ENCODE results near the gene MYO1E. TPM values are rescaled to one million over a fixed set of nuclear protein-coding genes. Genes with fewer than 3 reads are reported as not detected.

Gene MYO1E
- polyA plus RNA-seq, 12 donors: 33.5 to 50.6 (median 39.9) TPM; not detected in 1

DNA sequence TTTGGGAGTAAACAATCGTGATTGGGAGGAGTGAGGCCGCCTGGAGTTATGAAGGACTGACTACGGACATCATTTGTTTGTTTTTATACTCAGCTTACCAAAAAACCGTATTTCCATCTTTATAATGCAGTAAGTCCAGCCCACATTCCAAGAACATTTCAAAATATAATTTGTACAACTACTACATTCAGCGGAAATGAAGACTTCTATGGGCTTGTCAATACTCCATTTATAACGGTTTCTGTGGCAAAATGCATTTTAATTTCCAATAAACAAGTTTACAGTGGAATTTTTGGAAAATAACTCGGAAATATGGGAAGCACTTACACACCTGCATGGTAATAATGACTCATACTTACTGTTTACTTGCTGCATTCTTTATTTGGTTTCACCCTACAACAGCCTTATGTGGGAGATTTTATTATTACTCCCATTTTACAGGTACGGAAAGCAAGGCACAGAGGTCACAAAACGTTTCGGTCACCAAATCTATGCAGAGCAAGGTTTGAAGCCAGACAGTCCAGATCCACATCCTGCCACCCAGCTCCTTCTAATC lies 103.7 kb downstream of the MYO1E start:
- DNase-seq: no peak

- no peak for DNase-seq
Measured at GRCh38 chr15:59268168-59268851, 104.4 kb downstream of the MYO1E start.

DNA sequence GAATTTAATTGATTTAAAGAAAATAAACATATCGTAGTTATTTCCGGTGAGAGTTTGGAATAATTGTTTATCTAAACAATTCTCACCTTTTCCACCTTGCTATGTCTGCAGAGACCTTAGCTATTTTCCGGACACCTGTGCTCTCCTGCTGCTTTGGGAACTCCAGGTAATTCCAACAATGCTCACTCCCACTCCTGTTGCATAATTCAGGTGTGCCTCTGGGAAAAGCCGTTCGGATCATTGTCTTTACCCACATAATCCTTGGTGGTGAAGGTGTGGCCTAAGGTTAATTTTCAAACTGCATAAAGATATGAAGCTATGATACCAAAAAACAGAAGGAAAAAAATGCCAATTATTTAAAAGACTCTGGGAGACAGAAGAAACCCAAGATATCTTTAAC lies 106.6 kb downstream of the MYO1E start:
- DNase-seq: no peak

GRCh38 chr15:59262316-59262715 lies 110.4 kb downstream of the MYO1E start:
- no peak for DNase-seq

GRCh38 chr15:59260090-59260489 lies 112.6 kb downstream of the MYO1E start:
- no peak for DNase-seq

- no peak for DNase-seq
Measured at GRCh38 chr15:59259137-59259943, 113.3 kb downstream of the MYO1E start.

DNA sequence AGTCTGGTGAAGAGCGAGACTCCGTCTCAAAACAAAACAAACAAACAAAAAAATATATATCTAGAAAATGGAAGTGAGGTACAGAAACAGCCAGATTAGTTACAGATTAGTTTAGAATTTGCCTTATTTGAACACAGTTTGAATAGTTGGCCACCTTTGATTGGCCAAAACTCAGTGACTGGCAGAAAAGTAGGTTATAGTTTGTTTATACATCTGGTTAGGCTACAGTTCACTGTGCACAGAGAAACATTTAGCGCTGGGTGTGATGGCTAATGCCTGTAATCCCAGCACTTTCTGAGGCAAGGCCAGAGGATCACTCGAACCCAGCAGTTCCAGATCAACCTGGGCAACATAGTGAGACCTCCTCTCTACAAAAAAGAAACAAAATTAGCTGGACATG lies 114.4 kb downstream of the MYO1E start:
- DNase-seq: no peak

- DNase-seq: no peak
Measured at GRCh38 chr15:59257140-59257539, 115.5 kb downstream of the MYO1E start.

DNA sequence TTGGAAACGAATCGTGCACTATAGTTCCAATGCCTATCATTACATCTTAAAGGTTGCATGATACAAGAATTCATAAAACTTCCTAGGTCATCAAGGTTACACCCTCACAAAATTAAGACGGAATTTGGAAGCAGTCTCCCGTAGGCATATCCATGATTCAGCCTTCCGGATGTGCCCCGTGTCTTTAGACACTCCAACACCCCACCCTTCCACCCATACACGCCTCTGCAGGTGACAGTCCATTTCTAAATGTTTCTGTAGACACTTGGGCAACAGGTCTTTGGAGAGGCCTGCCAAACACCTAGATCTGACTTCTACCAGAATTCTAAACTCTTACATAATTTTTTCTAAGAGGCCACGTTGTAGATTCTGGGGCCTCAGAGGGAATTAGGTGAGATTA lies 116.2 kb downstream of the MYO1E start:
- DNase-seq: no peak

- no peak for DNase-seq
Measured at GRCh38 chr15:59255680-59256336, 116.9 kb downstream of the MYO1E start.

- DNase-seq: no peak
Measured at GRCh38 chr15:59252137-59252536, 120.5 kb downstream of the MYO1E start.

- DNase-seq: no peak
Measured at GRCh38 chr15:59251001-59251845, 121.4 kb downstream of the MYO1E start.

- no peak for DNase-seq
Measured at GRCh38 chr15:59250249-59250648, 122.4 kb downstream of the MYO1E start.

GRCh38 chr15:59249816-59250215 lies 122.9 kb downstream of the MYO1E start:
- no peak for DNase-seq

DNA sequence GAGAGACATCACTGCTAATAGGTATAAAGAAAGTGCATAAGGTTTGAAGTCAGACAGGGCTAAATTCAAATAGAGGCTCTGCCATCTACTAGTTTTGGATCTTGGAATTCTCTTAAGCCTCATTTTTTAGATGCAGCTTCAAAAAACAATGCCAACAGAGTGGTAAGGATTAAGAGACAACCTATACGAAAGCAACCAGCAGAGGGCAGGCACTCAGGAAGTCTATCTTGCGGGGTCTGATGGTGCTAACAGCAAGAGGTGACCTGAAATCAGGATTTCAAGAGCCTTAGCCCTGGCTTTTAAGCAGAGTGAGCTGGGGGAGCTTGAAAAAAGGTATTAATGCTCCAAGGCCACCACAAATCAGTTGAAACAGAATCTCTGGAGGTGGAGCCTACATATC lies 125.3 kb downstream of the MYO1E start:
- DNase-seq: peak; percentile 39

DNA sequence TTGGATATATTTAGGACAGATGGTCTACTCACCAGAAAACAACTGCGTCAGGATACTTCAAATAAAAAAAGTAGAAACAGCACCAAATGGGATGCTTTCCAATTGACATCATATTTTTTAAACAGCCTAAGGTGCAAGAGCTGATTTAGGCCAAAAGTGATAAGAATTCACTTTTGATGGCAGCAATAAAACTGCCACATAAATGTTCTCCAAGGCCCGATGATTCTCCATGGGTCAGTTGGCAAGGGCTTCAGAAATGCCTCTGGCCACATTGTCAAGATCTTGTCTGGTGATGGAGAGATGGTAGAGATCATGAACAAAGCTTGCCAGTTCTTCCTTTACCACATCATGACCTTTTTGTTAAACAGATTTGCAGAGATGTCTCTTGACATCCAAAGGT lies 127.1 kb downstream of the MYO1E start:
- DNase-seq: no peak

DNA sequence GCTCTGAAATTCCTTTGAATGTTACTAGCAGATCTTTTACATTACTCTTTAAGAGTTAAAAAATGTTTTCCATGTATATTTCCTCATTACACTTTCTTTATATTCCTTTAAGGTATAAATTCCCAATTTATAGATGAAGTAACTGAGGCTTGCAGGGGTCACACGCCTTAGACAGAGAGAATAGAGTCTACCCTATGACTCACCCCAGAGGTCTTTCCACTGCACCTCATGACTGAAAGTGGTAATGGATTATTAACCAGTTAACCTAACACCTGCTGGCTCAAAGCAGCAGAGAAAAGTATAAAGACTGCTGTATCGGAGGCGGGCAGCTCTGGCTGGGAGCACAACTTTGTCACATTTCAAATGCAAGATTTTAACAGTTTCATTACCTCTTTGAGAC lies 128.3 kb downstream of the MYO1E start:
- DNase-seq: no peak

DNA sequence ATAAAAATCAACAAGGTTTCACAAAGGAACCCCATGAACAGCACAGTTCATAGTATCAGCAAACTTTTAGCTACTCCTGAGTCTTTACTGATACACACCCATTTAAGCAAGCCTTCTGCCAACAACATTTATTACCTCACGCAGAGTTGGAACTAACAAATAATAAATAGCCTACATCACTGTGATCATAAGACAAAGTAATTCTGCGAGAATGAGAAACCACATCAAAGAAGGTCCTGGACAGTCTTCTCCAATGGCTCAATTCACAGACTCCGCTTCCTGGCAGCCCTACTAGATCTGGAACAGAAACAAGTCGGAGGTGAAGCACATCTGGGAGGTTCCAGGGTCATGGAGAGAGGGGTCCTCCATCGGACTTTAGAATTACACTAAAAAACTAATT lies 129.0 kb downstream of the MYO1E start:
- DNase-seq: no peak

GRCh38 chr15:59242649-59243048 lies 130.0 kb downstream of the MYO1E start:
- DNase-seq: no peak

DNA sequence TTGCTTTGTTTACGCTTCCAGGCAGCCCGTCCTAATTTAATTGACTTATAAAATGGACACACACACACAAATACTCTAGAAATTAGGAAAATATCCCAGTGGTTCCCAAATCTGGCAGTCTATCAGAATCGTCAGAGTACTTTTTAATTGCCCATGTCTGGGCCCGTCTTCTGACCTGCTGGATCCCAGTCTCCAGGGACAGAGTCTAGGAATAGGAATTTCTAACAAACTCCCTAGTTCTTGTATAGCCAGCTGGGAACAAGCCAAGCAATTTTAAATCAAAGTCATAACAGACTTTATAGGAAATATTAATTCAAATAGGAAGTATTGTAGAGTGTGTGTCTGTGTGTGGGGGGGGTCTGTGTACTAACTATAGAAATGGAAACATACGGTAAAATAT lies 132.6 kb downstream of the MYO1E start:
- no peak for DNase-seq

DNA sequence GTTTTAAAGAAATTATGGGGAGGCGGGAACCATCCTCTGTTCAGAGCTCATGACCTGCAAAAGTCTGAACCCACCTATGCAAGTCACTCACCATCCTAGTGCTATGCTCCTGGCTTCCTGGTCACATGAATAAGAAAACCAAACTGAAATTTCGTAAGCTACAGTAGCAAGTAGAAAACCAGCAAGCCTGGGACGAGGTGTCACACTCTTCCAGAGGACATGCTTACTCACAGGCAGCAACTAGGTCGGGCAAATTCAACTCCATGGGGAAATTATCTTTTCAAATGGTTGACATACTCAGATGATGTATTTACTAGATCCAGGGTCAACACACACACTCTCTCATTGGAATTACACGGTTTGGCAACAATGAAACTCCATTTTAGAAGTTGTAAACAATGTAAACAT lies 134.7 kb downstream of the MYO1E start:
- no peak for DNase-seq

Data from muscle of arm (tissue), 12 donors.